SKM-1 (cell line): ENCODE measurements around the gene TOM1L2.
A peak's percentile ranks its signal among the peaks of the same experiment; 100 is the strongest.

Experiments used
- DNase-seq: peaks from one replicate; lab custom pipeline; 2025; ENCODE audit not compliant: unreplicated experiment; lab: John Stamatoyannopoulos, UW

The TOM1L2 gene

DNA sequence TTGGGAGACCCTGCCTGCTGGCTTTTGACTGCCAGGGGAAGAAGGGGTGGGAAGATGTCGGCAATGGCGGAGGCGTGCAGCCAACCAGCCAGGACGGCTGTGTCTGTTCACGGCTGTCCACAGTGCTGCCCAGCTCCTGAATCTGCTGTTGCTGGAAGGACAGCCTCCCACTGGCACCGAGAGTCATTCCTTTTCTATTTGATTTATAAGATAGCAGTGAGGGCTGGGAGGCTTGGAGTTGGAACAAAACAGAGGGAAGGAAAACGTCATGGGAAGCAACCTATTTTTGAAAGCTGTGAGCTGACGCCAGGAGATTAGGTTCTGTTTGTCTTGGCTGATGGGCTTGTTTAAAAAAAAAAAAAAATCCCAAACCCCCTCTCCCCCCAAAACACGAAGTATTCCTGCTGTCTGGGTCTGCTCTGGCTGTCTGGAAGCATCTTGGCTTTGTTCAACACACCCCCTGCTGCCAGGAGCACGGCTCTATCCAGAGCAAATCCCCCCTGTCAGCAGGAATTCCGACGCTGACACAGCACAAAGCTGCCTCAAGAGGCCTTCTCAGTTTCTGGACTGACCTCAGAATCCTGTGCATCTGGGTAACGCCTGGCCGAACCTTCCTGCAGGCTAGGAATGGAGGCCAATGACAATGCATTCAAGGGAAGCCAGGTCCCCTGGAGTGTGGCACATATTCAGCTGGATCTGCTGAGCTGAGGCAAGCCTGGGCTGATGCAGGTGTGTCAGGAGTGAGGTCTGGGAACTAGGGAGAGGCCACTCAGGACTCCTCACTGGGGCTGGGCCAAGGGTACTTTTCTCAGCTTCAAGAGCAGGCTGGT is 94.5 kb downstream of the TOM1L2 start:
- DNase-seq = no peak

GRCh38 chr17:17876959-17877528 is 95.2 kb downstream of the TOM1L2 start:
- no peak for DNase-seq

- DNase-seq = no peak
Measured at GRCh38 chr17:17874478-17874877, 97.7 kb downstream of the TOM1L2 start.

- no peak for DNase-seq
Measured at GRCh38 chr17:17873450-17873991, 98.7 kb downstream of the TOM1L2 start.

DNA sequence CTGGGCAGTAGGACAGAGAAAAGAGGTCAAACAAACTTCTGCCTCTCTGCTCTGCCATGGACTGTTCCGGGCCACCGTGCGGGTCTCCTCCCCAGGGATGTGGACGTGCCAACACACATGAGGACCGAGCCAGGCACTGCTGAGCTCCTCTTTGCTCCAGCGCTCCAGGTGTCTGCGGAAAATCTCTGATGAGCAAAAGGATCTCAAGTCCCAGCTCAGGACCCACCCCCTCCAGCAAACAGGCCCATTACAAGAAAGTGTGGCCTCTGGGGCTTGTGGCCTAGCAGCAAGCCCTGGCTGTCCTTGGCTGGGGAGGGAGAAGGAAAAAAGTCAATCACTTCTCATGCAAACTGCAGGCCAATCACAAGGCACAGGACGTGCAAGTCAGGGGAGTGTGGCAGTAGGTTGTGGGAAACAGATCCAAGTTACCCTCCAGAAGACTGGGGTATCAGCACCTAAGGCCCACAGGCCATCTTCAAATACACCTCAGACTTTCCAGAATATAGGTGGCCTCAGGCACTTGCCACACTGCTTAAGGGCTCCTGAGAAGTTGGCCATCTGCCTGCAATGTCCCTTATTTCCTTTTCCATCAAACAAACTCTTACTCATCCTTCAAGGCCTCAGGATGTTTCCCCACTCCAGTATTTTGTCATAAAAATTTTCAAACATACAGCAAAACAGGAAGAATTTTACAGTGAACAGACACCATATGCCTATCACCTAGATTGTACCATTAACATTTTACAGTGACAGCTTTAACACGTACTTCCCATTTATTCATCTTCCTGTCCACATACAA is 99.5 kb downstream of the TOM1L2 start:
- no peak for DNase-seq

- DNase-seq = no peak
Measured at GRCh38 chr17:17871913-17872312, 100.3 kb downstream of the TOM1L2 start.

GRCh38 chr17:17870247-17870646 is 102.0 kb downstream of the TOM1L2 start:
- no peak for DNase-seq

- DNase-seq = no peak
Measured at GRCh38 chr17:17868641-17869522, 103.3 kb downstream of the TOM1L2 start.

DNA sequence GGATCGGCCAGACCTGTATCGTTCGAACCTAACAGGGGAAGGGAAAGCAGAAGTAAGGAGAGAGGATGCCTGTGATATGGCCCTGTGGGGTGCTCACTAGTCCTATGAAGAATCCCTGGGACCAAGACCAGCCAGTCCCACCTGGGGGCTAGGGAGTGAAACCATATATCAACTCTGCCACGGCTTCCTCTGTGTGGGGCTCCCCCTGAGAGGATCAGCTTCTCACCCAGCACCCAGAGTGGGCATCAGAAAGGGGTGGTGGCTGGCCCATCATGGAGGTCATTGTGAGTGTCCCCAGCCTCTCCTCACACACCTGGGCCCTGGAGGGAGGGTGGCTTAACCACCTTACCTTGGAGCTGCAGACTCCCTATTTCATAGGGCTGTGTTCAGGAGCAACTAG is 105.3 kb downstream of the TOM1L2 start:
- no peak for DNase-seq

DNA sequence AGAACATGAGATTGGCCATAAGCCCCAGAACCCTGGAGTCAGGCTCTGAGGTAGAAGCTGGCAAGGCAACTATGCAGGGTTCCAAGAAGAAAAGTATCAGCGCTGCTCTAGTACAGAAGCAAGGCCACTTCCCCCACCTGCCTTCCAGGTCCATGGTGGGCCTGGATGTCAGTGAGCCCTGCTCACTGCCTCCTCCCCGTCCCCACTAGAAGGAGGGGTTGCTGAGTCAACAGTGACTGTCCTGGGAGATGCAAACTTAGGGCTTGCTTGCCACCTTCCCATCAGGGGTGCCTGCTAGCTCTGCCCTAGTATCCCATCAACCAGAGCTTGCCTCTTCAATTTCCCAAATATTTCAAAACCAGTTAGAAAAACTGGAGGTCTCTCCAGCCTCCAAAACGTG is 105.8 kb downstream of the TOM1L2 start:
- no peak for DNase-seq

DNA sequence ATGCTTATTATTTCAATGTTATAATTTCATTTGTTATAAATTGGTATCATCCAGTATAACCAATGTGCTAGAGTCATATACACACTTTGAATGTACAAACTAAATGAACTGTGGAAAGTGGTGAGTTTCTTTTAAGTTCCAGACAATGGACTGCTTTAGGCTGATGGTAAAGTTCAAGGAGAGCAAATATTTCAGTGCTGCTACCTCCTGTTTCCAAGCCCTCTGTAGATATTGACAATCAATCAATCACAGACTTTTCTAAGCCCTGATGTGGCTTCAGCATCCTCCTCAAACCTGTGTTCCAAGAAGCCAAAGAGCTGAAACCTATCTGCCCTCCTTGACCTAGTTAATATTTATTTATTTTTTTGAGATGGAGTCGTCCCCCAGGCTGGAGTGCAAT is 107.2 kb downstream of the TOM1L2 start:
- no peak for DNase-seq

DNA sequence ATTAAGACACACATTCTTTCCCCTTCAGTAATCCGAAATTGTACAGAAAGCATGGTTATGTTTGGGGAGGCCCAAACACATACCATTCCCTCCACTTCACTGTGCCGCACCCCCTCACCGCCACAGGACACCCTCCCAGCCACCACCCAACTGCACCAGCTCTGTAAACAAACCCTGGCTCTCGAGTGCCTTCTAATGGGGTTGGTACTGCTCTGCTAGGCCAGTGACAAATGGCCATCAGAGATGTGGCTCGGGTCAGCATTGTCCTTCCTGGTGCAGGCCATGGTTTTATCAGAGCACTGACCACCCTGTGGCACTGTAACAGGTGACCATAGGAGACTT is 111.5 kb downstream of the TOM1L2 start:
- DNase-seq = no peak

GRCh38 chr17:17859909-17860765 is 112.1 kb downstream of the TOM1L2 start:
- DNase-seq = peak; percentile 20

- DNase-seq = no peak
Measured at GRCh38 chr17:17857496-17857895, 114.7 kb downstream of the TOM1L2 start.

DNA sequence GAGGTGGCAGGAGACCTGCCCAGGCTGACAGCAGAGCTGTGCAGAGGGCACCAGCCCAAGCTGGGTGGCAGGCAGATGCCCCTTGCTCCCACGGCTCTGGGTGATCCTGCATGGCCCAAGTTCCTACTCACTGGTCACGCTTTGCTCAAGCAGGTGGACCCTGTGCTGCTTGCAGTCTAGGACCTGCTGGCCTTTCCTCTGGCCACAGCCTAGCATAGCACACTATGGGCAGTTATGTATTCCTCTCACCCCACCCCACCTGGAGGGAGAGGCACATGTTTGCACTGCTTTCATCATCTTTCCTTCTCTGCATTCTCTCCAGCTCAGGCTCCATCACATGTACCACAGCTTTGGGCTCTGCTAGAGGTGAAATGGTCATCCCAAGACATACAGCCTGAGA is 115.8 kb downstream of the TOM1L2 start:
- no peak for DNase-seq

- no peak for DNase-seq
Measured at GRCh38 chr17:17855976-17856375, 116.2 kb downstream of the TOM1L2 start.

- DNase-seq = no peak
Measured at GRCh38 chr17:17853811-17854447, 118.3 kb downstream of the TOM1L2 start.

DNA sequence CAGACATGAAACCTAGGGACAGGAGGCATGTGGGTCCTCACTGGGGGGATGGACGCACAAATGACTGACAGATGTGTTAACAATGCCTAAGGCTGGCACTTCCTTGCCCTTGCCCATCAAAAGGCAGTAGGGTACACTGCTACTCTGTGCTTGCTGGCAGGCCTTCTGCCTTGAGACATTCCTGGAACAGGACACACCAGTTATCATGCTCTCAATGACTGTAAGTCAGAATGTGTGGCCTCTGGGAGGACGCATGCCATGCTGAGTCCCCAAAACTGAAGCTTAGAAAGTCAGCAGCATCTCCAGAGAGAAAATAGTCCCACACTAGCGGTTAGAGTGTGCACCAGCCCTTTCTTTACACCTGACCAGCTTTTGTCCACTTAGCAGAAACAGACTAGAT is 119.3 kb downstream of the TOM1L2 start:
- DNase-seq = no peak
